Measurements from ENCODE around the gene JMJD1C. TPM values are rescaled to one million over a fixed set of nuclear protein-coding genes. Genes with fewer than 3 reads are reported as not detected.

JMJD1C gene
- total RNA-seq, 1 experiment from 2014 or later = 139 TPM

DNA sequence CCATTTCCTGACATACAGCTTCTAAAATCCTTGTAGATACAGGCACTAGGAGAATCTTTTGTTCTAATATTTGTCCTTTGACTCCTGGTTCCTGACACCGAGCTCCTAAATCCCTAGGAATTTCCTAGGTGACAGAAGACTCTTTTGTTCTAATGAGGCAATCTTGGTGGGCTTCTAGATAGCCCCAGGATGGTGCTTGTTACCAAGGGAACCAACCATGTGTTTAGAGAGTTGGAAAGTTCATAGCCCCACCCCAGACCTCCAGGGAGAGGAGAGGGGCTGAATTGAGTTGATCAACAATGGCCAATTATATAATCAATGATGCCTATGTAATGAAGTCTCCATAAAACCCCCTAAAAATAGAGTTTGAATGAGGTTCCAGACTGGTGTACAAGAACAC lies 145.1 kb downstream of the JMJD1C start:
- BruUV-seq (replicated peaks) = no TSS peak
- Histone ChIP-seq H3K4me3 (ENCODE audit: low read length) (no peak overlapping the region), H3K9ac (ENCODE audit: low read length) (no peak overlapping the region), H3K79me2 (ENCODE audit: low read length) (0 out of 2 replicates have a peak, but pooled peaks cover 6% of the 10 kb centered on the region), H3F3A (ENCODE audit: low read length, unreplicated experiment) (no peaks in the 10 kb centered on the region), H3K9me2 (replicated peaks; ENCODE audit: low read length) (no peaks in the 10 kb centered on the region), H2AFZ (ENCODE audit: low read length) (no peak overlapping the region), H3K4me2 (ENCODE audit: low read length) (no peak overlapping the region), H3K27me3 (ENCODE audit: low read length) (no peaks in the 10 kb centered on the region), H4K20me1 (ENCODE audit: low read length) (no peaks in the 10 kb centered on the region), H3K9me3 (ENCODE audit: low read length) (no peaks in the 10 kb centered on the region), H3K27ac (ENCODE audit: low read length) (no peak overlapping the region), H3K36me3 (ENCODE audit: low read depth, low read length) (no peaks in the 10 kb centered on the region), H3K4me1 (ENCODE audit: insufficient read depth, low read length) (no peaks in the 10 kb centered on the region)
- DNase-seq (no peak), ATAC-seq (no peak)
- intact Hi-C loops (cut with micrococcal nuclease) = no loop called here
- POLR2A ChIA-PET (ENCODE audit: unreplicated experiment) = no interaction called here
- CTCF ChIA-PET = no interaction called here
- no peak for TF ChIP-seq EZH2phosphoT487 (IDR thresholded peaks at IDR 0.05; ENCODE audit: borderline replicate concordance, low read length)
- no peak for TF ChIP-seq CTCF (conservative IDR thresholded peaks at IDR 0.05; ENCODE audit: low read depth, low read length)
- TF ChIP-seq EZH2 (IDR thresholded peaks at IDR 0.05; ENCODE audit: low read length, unreplicated experiment) = no peak

DNA sequence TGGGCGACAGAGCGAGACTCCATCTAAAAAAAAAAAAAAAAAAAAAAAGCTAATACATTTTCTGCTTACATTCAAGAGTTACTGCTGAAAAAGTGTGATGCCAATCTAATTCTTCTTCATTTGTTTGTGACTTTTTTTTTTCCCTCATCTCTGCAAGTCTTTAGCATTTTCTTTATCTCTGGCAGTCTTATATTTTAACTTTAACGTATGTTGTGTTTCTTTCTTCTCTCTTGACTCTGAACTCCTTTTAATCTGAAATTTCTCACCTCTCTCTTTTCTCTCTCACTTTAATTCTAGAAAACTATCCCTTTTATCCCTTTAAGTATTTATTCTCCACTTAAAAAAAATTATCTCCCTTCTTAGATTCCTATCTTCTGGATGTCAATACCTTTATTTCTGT lies 146.5 kb downstream of the JMJD1C start:
- intact Hi-C loops (cut with micrococcal nuclease) = no loop called here

More for the DNA sequence above, 146.5 kb downstream of the JMJD1C start:
- CTCF ChIA-PET = no interaction called here
- H3K79me2 ChIP-seq (ENCODE audit: low read length) = 0 out of 2 replicates have a peak, but pooled peaks cover 6% of the 10 kb centered on the region
- POLR2A ChIA-PET (ENCODE audit: unreplicated experiment) = no interaction called here
- BruUV-seq (replicated peaks) = no TSS peak
- no peaks in the 10 kb centered on the region for H3K9me3 ChIP-seq (ENCODE audit: low read length)
- DNase-seq (no peak), ATAC-seq (no peak)
- no peaks in the 10 kb centered on the region for H3K27me3 ChIP-seq (ENCODE audit: low read length)
- H3F3A ChIP-seq (ENCODE audit: low read length, unreplicated experiment) = no peaks in the 10 kb centered on the region
- H3K36me3 ChIP-seq (ENCODE audit: low read depth, low read length) = no peaks in the 10 kb centered on the region
- no peak overlapping the region for H3K27ac ChIP-seq (ENCODE audit: low read length)
- TF ChIP-seq EZH2phosphoT487 (IDR thresholded peaks at IDR 0.05; ENCODE audit: borderline replicate concordance, low read length) (no peak), CTCF (conservative IDR thresholded peaks at IDR 0.05; ENCODE audit: low read depth, low read length) (no peak), EZH2 (IDR thresholded peaks at IDR 0.05; ENCODE audit: low read length, unreplicated experiment) (no peak)
- H3K4me3 ChIP-seq (ENCODE audit: low read length) = no peak overlapping the region
- H3K4me2 ChIP-seq (ENCODE audit: low read length) = no peak overlapping the region
- no peak overlapping the region for H2AFZ ChIP-seq (ENCODE audit: low read length)
- no peaks in the 10 kb centered on the region for H3K9me2 ChIP-seq (replicated peaks; ENCODE audit: low read length)
- H3K4me1 ChIP-seq (ENCODE audit: insufficient read depth, low read length) = no peaks in the 10 kb centered on the region
- H3K9ac ChIP-seq (ENCODE audit: low read length) = no peak overlapping the region
- no peaks in the 10 kb centered on the region for H4K20me1 ChIP-seq (ENCODE audit: low read length)

All from PC-3 (cell line).